ENCODE measurements around the gene ZNF804A.

The ZNF804A gene

GRCh38 chr2:184598316-184599053 is at the start of gene ZNF804A:
TSS of gene ZNF804A (plus strand) at chr2:184598529. CDS start at chr2:184598960, 431 bp downstream.
- DNase-seq (ENCODE audit: low spot score) = no peak

GRCh38 chr2:184549153-184549552 is 49.2 kb upstream of the ZNF804A start:
- DNase-seq (ENCODE audit: low spot score) = no peak

- DNase-seq (ENCODE audit: low spot score) = no peak
Observed at GRCh38 chr2:184551626-184552025, 46.7 kb upstream of the ZNF804A start.

GRCh38 chr2:184554736-184555135 is 43.6 kb upstream of the ZNF804A start:
- no peak for DNase-seq (ENCODE audit: low spot score)

- no peak for DNase-seq (ENCODE audit: low spot score)
Observed at GRCh38 chr2:184555352-184555751, 43.0 kb upstream of the ZNF804A start.

GRCh38 chr2:184556639-184557038 is 41.7 kb upstream of the ZNF804A start:
- no peak for DNase-seq (ENCODE audit: low spot score)

GRCh38 chr2:184558713-184559464 is 39.4 kb upstream of the ZNF804A start:
- DNase-seq (ENCODE audit: low spot score) = no peak

GRCh38 chr2:184560603-184561002 is 37.7 kb upstream of the ZNF804A start:
- DNase-seq (ENCODE audit: low spot score) = no peak

GRCh38 chr2:184562532-184562931 is 35.8 kb upstream of the ZNF804A start:
- DNase-seq (ENCODE audit: low spot score) = no peak

- no peak for DNase-seq (ENCODE audit: low spot score)
Observed at GRCh38 chr2:184564092-184564491, 34.2 kb upstream of the ZNF804A start.

GRCh38 chr2:184566716-184567115 is 31.6 kb upstream of the ZNF804A start:
- no peak for DNase-seq (ENCODE audit: low spot score)

- no peak for DNase-seq (ENCODE audit: low spot score)
Observed at GRCh38 chr2:184577056-184577455, 21.3 kb upstream of the ZNF804A start.

GRCh38 chr2:184577743-184578142 is 20.6 kb upstream of the ZNF804A start:
- DNase-seq (ENCODE audit: low spot score) = no peak

GRCh38 chr2:184579226-184579625 is 19.1 kb upstream of the ZNF804A start:
- no peak for DNase-seq (ENCODE audit: low spot score)

GRCh38 chr2:184581391-184581790 is 16.9 kb upstream of the ZNF804A start:
- DNase-seq (ENCODE audit: low spot score) = no peak

- no peak for DNase-seq (ENCODE audit: low spot score)
Observed at GRCh38 chr2:184589261-184589660, 9.1 kb upstream of the ZNF804A start.

GRCh38 chr2:184596819-184597411 is 1.4 kb upstream of the ZNF804A start:
- no peak for DNase-seq (ENCODE audit: low spot score)

GRCh38 chr2:184597571-184597991 is 748 bp upstream of the ZNF804A start:
- DNase-seq (ENCODE audit: low spot score) = no peak

GRCh38 chr2:184598002-184598315 is 370 bp upstream of the ZNF804A start:
- DNase-seq (ENCODE audit: low spot score) = no peak

GRCh38 chr2:184599054-184599871 is 934 bp downstream of the ZNF804A start:
- no peak for DNase-seq (ENCODE audit: low spot score)

- no peak for DNase-seq (ENCODE audit: low spot score)
Observed at GRCh38 chr2:184599872-184600222, 1.5 kb downstream of the ZNF804A start.

GRCh38 chr2:184602734-184603133 is 4.4 kb downstream of the ZNF804A start:
- no peak for DNase-seq (ENCODE audit: low spot score)

All from SW480 (cell line).